HL-60 (cell line): Measurements from ENCODE around the gene IL1RAPL1.

Experiments used
- DNase-seq, 2 experiments: peaks; one replicate each; pipeline ENCODE4 v3.0.0-alpha.2; 2010 to 2020; ENCODE audit warnings: low read depth in 1 of 2, low spot score in 1 of 2
- H3K27ac ChIP-seq: fragments of 250-450 bp; sonication (Bioruptor Pico); replicated peaks from 2 replicates; pipeline ENCODE4 v1.5.1; 2020; ENCODE audit warnings: mild to moderate bottlenecking, moderate library complexity
- H3K27me3 ChIP-seq: fragments of 250-450 bp; sonication (Bioruptor Pico); 2 replicates; pipeline ENCODE4 v1.5.1; 2021; ENCODE audit warnings: mild to moderate bottlenecking, moderate library complexity; ENCODE audit not compliant: insufficient read depth, poor library complexity, severe bottlenecking
- H3K4me3 ChIP-seq: replicated peaks from 2 replicates; pipeline ENCODE4 v1.5.1; 2011; ENCODE audit warnings: mild to moderate bottlenecking, control low read depth, low read length; ENCODE audit not compliant: insufficient read depth
- GABPA ChIP-seq: IDR thresholded peaks from 2 replicates; pipeline ENCODE4 v1.6.1; 2012; ENCODE audit warnings: low read depth
- POLR2AphosphoS5 ChIP-seq: IDR thresholded peaks from 2 replicates; pipeline ENCODE4 v1.6.1; 2012; ENCODE audit warnings: low read depth
- REST ChIP-seq: IDR thresholded peaks from 2 replicates; pipeline ENCODE4 v1.6.1; 2012; ENCODE audit warnings: low read depth; ENCODE audit not compliant: insufficient replicate concordance
- SPI1 ChIP-seq: IDR thresholded peaks from 2 replicates; pipeline ENCODE4 v1.6.1; 2012; ENCODE audit warnings: low read depth, mild to moderate bottlenecking, borderline replicate concordance
- TF ChIP-seq, protein P1 (sequence below): IDR thresholded peaks from one replicate; pipeline ENCODE4 v1.5.1; 2011; ENCODE audit warnings: low read length, control low read depth, inconsistent platforms; ENCODE audit not compliant: insufficient read depth

IL1RAPL1 gene

GRCh38 chrX:29922607-29923006, 1335.4 kb downstream of the IL1RAPL1 start:
- H3K4me3 ChIP-seq = no peak overlapping the region
- H3K27me3 ChIP-seq = no peaks in the 10 kb centered on the region
- no peak for DNase-seq
- H3K27ac ChIP-seq = no peak overlapping the region
- TF ChIP-seq, protein P1, sequence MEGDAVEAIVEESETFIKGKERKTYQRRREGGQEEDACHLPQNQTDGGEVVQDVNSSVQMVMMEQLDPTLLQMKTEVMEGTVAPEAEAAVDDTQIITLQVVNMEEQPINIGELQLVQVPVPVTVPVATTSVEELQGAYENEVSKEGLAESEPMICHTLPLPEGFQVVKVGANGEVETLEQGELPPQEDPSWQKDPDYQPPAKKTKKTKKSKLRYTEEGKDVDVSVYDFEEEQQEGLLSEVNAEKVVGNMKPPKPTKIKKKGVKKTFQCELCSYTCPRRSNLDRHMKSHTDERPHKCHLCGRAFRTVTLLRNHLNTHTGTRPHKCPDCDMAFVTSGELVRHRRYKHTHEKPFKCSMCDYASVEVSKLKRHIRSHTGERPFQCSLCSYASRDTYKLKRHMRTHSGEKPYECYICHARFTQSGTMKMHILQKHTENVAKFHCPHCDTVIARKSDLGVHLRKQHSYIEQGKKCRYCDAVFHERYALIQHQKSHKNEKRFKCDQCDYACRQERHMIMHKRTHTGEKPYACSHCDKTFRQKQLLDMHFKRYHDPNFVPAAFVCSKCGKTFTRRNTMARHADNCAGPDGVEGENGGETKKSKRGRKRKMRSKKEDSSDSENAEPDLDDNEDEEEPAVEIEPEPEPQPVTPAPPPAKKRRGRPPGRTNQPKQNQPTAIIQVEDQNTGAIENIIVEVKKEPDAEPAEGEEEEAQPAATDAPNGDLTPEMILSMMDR = no peak
- no peak for TF ChIP-seq SPI1
- TF ChIP-seq GABPA = no peak
- TF ChIP-seq POLR2AphosphoS5 = no peak
- TF ChIP-seq REST = no peak

DNA sequence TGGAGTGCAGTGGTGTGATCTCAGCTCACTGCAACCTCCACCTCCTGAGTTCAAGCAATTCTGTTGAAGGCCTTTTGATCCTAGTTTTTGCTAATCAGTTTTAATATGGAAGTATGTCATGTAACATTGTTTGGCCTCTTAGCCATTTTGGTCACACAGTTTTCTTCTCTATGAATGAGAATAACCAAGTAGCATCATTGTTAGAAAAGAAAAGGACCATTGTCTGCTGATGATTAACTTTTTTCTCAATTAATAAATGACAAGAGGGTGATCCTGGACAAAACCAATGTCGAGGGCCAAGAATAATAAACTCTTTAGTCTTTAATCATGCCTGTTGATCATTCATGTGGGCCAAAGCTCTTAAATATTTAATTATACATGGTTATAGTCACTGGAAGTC, 1338.8 kb downstream of the IL1RAPL1 start:
- no peak overlapping the region for H3K27ac ChIP-seq
- no peak for DNase-seq
- TF ChIP-seq, protein P1 = no peak
- TF ChIP-seq POLR2AphosphoS5 (no peak), REST (no peak), SPI1 (no peak), GABPA (no peak)

DNA sequence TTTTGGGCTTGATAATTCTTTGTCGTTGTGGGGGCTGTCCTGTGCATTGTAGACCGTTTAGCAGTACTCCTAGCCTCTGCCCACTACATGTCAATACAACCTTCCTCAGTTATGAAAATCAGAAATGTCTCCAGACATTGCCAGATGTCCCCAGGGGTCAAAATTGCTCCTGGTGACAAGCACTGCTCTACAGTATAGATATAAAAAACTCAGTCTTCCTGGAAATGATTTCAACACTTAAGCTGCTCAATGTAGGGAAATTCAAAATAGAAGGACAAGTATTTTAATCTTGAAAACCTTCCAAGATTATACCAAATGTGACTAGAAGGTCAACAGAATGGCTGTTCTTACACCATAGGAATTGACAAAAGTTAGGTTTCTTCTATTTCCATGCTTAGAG, 1339.4 kb downstream of the IL1RAPL1 start:
- H3K27ac ChIP-seq = no peak overlapping the region
- H3K27me3 ChIP-seq = no peaks in the 10 kb centered on the region
- no peak for TF ChIP-seq GABPA
- TF ChIP-seq SPI1 = no peak
- TF ChIP-seq POLR2AphosphoS5 = no peak
- no peak for TF ChIP-seq REST
- TF ChIP-seq, protein P1 = no peak
- no peak overlapping the region for H3K4me3 ChIP-seq
- no peak for DNase-seq

More for the DNA sequence above, 1338.8 kb downstream of the IL1RAPL1 start:
- no peak overlapping the region for H3K4me3 ChIP-seq
- H3K27me3 ChIP-seq = no peaks in the 10 kb centered on the region
